Measurements from ENCODE around the gene WIZ. TPM values are rescaled to one million over a fixed set of nuclear protein-coding genes. Genes with fewer than 3 reads are reported as not detected.
A peak's percentile ranks its signal among the peaks of the same experiment; 100 is the strongest.
"Not testable (repeated sequence)": the region's sequence is repeated elsewhere in the genome, so short reads cannot be mapped to it uniquely, and the experiment has no call there.

WIZ gene
- total RNA-seq, result 3.6 TPM

- Histone ChIP-seq H3K9me3 (ENCODE audit: low read depth, low read length) (no peaks in the 10 kb centered on the region), H3K4me1 (ENCODE audit: insufficient read depth, low read length) (peaks cover 14% of the 10 kb centered on the region), H3K4me3 (ENCODE audit: low read length) (peak within 1 kb of the TSS; percentile 38), H3K27me3 (ENCODE audit: insufficient read depth, low read length) (no peaks in the 10 kb centered on the region)
Measured at GRCh38 chr19:15449620-15450527, at the start of gene WIZ. Gene WIZ, minus strand, starts transcription at chr19:15449956. Its CDS starts 1,649 bp downstream, at chr19:15448307.

DNA sequence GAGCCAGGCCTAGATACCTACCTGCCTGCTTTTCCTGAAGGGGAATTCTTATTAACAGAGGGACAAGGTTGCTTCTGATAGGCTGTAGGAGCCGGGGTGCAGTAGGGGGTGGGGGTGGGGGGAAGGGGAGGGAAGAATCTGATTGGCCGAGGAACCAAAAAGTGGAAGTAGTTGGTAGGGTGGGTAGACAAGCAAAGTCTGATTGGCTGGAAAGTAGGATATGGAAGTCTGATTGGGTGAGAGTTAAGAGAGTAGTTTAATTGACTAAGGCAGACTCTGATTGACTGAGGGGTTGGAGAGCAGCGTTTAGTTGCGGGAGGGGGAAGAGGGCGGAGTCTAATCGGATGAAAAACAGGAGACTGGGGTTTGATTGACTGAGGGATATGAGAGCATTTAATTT is 49.2 kb upstream of the WIZ start:
- Histone ChIP-seq H3K27me3 (ENCODE audit: insufficient read depth, low read length) (no peaks in the 10 kb centered on the region), H3K4me3 (ENCODE audit: low read length) (no peak overlapping the region), H3K4me1 (ENCODE audit: insufficient read depth, low read length) (no peaks in the 10 kb centered on the region), H3K9me3 (ENCODE audit: low read depth, low read length) (no peaks in the 10 kb centered on the region)

GRCh38 chr19:15498156-15498858 is 48.6 kb upstream of the WIZ start:
- Histone ChIP-seq H3K27me3 (ENCODE audit: insufficient read depth, low read length) (no peaks in the 10 kb centered on the region), H3K4me1 (ENCODE audit: insufficient read depth, low read length) (no peaks in the 10 kb centered on the region), H3K9me3 (ENCODE audit: low read depth, low read length) (no peaks in the 10 kb centered on the region), H3K4me3 (ENCODE audit: low read length) (no peak overlapping the region)

- no peaks in the 10 kb centered on the region for H3K27me3 ChIP-seq (ENCODE audit: insufficient read depth, low read length)
- H3K4me1 ChIP-seq (ENCODE audit: insufficient read depth, low read length), result no peaks in the 10 kb centered on the region
- H3K4me3 ChIP-seq (ENCODE audit: low read length), result no peak overlapping the region
- no peaks in the 10 kb centered on the region for H3K9me3 ChIP-seq (ENCODE audit: low read depth, low read length)
Measured at GRCh38 chr19:15495151-15495550, 45.4 kb upstream of the WIZ start.

DNA sequence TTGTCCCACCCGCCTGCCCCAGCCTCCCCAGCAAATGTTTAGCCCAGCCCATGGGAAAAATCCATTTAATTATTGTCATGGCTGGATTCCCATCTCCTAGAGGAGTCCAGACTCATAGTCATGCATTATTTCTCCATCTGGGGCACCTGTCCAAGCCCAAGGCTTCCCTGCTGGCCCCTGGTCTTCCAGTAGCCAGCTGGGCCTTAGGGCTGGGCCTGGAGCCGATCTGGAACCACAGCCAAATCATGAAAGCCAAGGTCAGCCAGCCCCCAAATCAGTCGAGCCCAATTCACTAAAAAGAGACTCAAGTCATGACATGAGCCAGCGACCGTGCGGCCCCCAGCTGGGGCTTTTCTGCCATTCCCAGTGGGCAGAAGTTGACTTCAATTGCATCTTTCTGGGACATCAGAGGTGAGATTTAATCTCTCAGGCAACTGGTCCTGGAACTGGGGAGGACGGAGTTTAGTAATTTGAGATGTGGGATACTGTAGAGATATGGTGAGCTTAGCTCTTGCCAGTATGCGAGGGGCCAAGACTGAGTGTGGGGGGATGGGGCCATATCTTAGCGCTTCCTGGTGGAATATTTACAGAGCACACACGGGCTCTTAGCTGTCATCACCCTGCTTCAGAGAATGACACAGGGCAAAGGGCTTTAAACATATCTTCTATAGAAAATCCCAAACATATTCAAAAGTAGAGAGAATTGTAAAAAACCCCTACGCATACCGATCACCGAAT is 38.9 kb upstream of the WIZ start:
- Histone ChIP-seq H3K4me1 (ENCODE audit: insufficient read depth, low read length) (no peaks in the 10 kb centered on the region), H3K4me3 (ENCODE audit: low read length) (no peak overlapping the region), H3K27me3 (ENCODE audit: insufficient read depth, low read length) (no peaks in the 10 kb centered on the region), H3K9me3 (ENCODE audit: low read depth, low read length) (no peaks in the 10 kb centered on the region)

DNA sequence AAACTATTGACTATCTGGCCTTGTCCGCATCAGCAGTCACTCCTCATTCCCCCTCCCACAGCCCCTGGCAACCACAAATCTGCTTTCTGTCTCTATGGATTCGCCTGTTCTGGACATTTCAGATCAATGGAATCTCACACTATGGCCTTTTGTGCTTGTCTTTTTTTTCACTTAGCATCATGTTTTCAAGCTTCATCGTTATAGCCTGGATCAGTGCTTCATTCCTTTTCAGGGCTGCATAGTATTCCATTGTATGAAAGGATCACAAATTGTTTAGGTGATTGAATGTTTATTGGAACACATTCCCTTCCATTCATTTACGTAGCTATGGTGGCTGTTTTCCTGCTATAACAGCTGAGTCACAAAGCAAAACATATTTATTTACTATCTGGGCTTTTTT is 37.3 kb upstream of the WIZ start:
- Histone ChIP-seq H3K4me1 (ENCODE audit: insufficient read depth, low read length) (no peaks in the 10 kb centered on the region), H3K27me3 (ENCODE audit: insufficient read depth, low read length) (no peaks in the 10 kb centered on the region), H3K9me3 (ENCODE audit: low read depth, low read length) (no peaks in the 10 kb centered on the region), H3K4me3 (ENCODE audit: low read length) (no peak overlapping the region)

GRCh38 chr19:15485768-15486167 is 36.0 kb upstream of the WIZ start:
- H3K27me3 ChIP-seq (ENCODE audit: insufficient read depth, low read length); H3K9me3 ChIP-seq (ENCODE audit: low read depth, low read length); H3K4me1 ChIP-seq (ENCODE audit: insufficient read depth, low read length); H3K4me3 ChIP-seq (ENCODE audit: low read length): not testable (repeated sequence)

DNA sequence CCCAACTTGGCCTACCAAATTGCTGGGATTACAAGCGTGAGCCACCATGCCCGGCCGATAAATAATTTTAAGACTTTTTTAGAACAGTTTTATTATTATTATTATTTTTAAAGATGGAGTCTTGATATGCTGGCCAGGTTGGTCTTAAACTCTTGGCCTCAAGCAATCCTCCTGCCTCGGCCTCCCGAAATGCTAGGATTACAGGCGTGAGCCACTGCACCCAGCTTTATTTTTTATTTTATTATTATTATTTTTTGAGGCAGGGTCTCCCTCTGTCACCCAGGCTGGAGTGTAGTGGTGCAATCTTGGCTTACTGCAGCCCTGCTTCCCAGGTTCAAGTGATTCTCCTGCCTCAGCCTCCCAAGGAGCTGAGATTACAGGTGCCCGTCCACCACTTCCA is 31.2 kb upstream of the WIZ start:
- not testable (repeated sequence) for H3K9me3 ChIP-seq (ENCODE audit: low read depth, low read length); H3K27me3 ChIP-seq (ENCODE audit: insufficient read depth, low read length); H3K4me1 ChIP-seq (ENCODE audit: insufficient read depth, low read length); H3K4me3 ChIP-seq (ENCODE audit: low read length)

- peaks cover 6% of the 10 kb centered on the region for H3K4me1 ChIP-seq (ENCODE audit: insufficient read depth, low read length)
- no peak within 1 kb of the TSS for H3K4me3 ChIP-seq (ENCODE audit: low read length)
- no peaks in the 10 kb centered on the region for H3K9me3 ChIP-seq (ENCODE audit: low read depth, low read length)
- no peaks in the 10 kb centered on the region for H3K27me3 ChIP-seq (ENCODE audit: insufficient read depth, low read length)
Measured at GRCh38 chr19:15479391-15480345, 29.9 kb upstream of the WIZ start, which contains the start of gene PGLYRP2. Gene PGLYRP2, minus strand, starts transcription at chr19:15479501. Its CDS starts 130 bp downstream, at chr19:15479371.

GRCh38 chr19:15476325-15476724 is 26.6 kb upstream of the WIZ start:
- Histone ChIP-seq H3K4me3 (ENCODE audit: low read length) (no peak overlapping the region), H3K4me1 (ENCODE audit: insufficient read depth, low read length) (peaks cover 6% of the 10 kb centered on the region), H3K9me3 (ENCODE audit: low read depth, low read length) (no peaks in the 10 kb centered on the region), H3K27me3 (ENCODE audit: insufficient read depth, low read length) (no peaks in the 10 kb centered on the region)

DNA sequence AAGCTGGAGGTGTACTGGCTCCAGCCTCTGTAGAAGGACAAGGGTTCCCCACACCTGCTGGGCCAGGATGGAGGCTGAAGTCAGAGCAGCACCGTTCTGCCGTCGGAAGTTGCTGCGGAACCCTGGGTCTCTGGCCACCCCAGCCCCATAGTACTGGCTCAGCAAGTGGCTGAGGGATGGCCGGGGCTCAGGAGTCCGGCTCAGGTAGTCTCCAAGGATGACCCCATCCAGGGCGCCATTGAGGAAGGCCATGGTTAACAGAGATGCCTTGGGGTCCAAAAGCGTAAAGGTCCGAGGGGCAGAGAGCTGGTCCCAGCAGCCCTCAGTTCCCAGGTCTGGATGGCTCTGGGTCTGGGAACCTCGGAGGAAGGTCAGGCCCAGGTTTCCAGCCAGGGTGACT is 25.9 kb upstream of the WIZ start:
- peaks cover 6% of the 10 kb centered on the region for H3K4me1 ChIP-seq (ENCODE audit: insufficient read depth, low read length)
- no peaks in the 10 kb centered on the region for H3K27me3 ChIP-seq (ENCODE audit: insufficient read depth, low read length)
- H3K9me3 ChIP-seq (ENCODE audit: low read depth, low read length), result no peaks in the 10 kb centered on the region
- no peak overlapping the region for H3K4me3 ChIP-seq (ENCODE audit: low read length)

DNA sequence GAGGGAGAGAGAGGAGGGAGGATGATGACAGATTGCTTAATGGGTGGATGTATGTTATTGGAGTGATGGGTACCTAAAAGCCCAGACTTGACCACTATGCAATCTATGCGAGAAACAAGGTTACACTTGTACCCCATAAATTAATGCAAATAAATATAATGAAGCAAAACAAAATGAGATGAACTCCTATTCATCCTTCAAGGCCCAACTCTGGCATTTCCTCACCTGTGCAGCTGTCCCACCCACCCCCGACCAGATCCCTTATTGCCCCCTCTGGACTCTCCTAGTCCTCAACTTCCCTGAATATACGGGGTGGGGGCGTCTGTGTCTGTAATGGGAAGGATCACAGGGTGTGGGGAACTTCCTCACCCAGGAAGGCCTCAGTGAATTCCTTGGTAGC is 25.4 kb upstream of the WIZ start:
- Histone ChIP-seq H3K4me1 (ENCODE audit: insufficient read depth, low read length) (peaks cover 6% of the 10 kb centered on the region), H3K27me3 (ENCODE audit: insufficient read depth, low read length) (no peaks in the 10 kb centered on the region), H3K4me3 (ENCODE audit: low read length) (no peak overlapping the region), H3K9me3 (ENCODE audit: low read depth, low read length) (no peaks in the 10 kb centered on the region)

GRCh38 chr19:15473821-15474220 is 24.1 kb upstream of the WIZ start:
- H3K4me1 ChIP-seq (ENCODE audit: insufficient read depth, low read length), result peaks cover 20% of the 10 kb centered on the region
- H3K4me3 ChIP-seq (ENCODE audit: low read length); H3K27me3 ChIP-seq (ENCODE audit: insufficient read depth, low read length); H3K9me3 ChIP-seq (ENCODE audit: low read depth, low read length): not testable (repeated sequence)

GRCh38 chr19:15471639-15472101 is 21.9 kb upstream of the WIZ start:
- no peak overlapping the region for H3K4me3 ChIP-seq (ENCODE audit: low read length)
- H3K27me3 ChIP-seq (ENCODE audit: insufficient read depth, low read length), result no peaks in the 10 kb centered on the region
- peaks cover 34% of the 10 kb centered on the region for H3K4me1 ChIP-seq (ENCODE audit: insufficient read depth, low read length)
- no peaks in the 10 kb centered on the region for H3K9me3 ChIP-seq (ENCODE audit: low read depth, low read length)
